ENCODE results near the gene LTBP2. TPM values are rescaled to one million over a fixed set of nuclear protein-coding genes. Genes with fewer than 3 reads are reported as not detected.

LTBP2 gene
- polyA plus RNA-seq, 1 donor from 2014 or later, result 0.33 TPM

- H2AFZ ChIP-seq (ENCODE audit: low read depth, low read length), result no peak overlapping the region
- H3K36me3 ChIP-seq (ENCODE audit: insufficient read depth, low read length), result no peaks in the 10 kb centered on the region
- no peak overlapping the region for H3K4me2 ChIP-seq (ENCODE audit: low read length)
- H3K27me3 ChIP-seq (ENCODE audit: insufficient read depth, low read depth, low read length), result no peaks in the 10 kb centered on the region
- H3K9me2 ChIP-seq (ENCODE audit: insufficient read depth, low read length), result no peaks in the 10 kb centered on the region
- H3F3A ChIP-seq (ENCODE audit: insufficient read depth, low read length, poor library complexity, severe bottlenecking), result no peaks in the 10 kb centered on the region
- H3K9ac ChIP-seq (ENCODE audit: low read length), result no peak overlapping the region
- no peaks in the 10 kb centered on the region for H3K9me3 ChIP-seq (ENCODE audit: low read length)
- TF ChIP-seq EZH2 (IDR thresholded peaks at IDR 0.05; ENCODE audit: borderline replicate concordance, insufficient read depth, low read length, poor library complexity, severe bottlenecking) (no peak), CTCF (IDR thresholded peaks at IDR 0.05; ENCODE audit: poor library complexity, severe bottlenecking) (no peak), EP300 (conservative IDR thresholded peaks at IDR 0.05; ENCODE audit: poor library complexity, severe bottlenecking) (no peak), SMC3 (conservative IDR thresholded peaks at IDR 0.05; ENCODE audit: poor library complexity) (no peak), POLR2AphosphoS5 (IDR thresholded peaks at IDR 0.05) (no peak)
- no peak overlapping the region for H3K27ac ChIP-seq (ENCODE audit: low read length)
- H3K79me2 ChIP-seq (replicated peaks; ENCODE audit: insufficient read depth, low read length), result no peaks in the 10 kb centered on the region
- H3K4me3 ChIP-seq (ENCODE audit: low read length), result no peak overlapping the region
- no peaks in the 10 kb centered on the region for H4K20me1 ChIP-seq (ENCODE audit: insufficient read depth)
Observed at GRCh38 chr14:74652541-74652940, 40.5 kb upstream of the LTBP2 start.

- H4K20me1 ChIP-seq (ENCODE audit: insufficient read depth), result no peaks in the 10 kb centered on the region
- H3K9ac ChIP-seq (ENCODE audit: low read length), result no peak overlapping the region
- no peaks in the 10 kb centered on the region for H3K9me2 ChIP-seq (ENCODE audit: insufficient read depth, low read length)
- H3K36me3 ChIP-seq (ENCODE audit: insufficient read depth, low read length), result no peaks in the 10 kb centered on the region
- no peak overlapping the region for H3K4me3 ChIP-seq (ENCODE audit: low read length)
- H3K79me2 ChIP-seq (replicated peaks; ENCODE audit: insufficient read depth, low read length), result no peaks in the 10 kb centered on the region
- TF ChIP-seq POLR2AphosphoS5 (IDR thresholded peaks at IDR 0.05) (no peak), CTCF (IDR thresholded peaks at IDR 0.05; ENCODE audit: poor library complexity, severe bottlenecking) (no peak), REST (IDR thresholded peaks at IDR 0.05; ENCODE audit: borderline replicate concordance) (no peak), TAF1 (IDR thresholded peaks at IDR 0.05; ENCODE audit: low read depth) (no peak), EP300 (conservative IDR thresholded peaks at IDR 0.05; ENCODE audit: poor library complexity, severe bottlenecking) (no peak), MXI1 (conservative IDR thresholded peaks at IDR 0.05; ENCODE audit: poor library complexity, severe bottlenecking) (no peak), EZH2 (IDR thresholded peaks at IDR 0.05; ENCODE audit: borderline replicate concordance, insufficient read depth, low read length, poor library complexity, severe bottlenecking) (no peak)
- H3K4me2 ChIP-seq (ENCODE audit: low read length), result no peak overlapping the region
- no peaks in the 10 kb centered on the region for H3K9me3 ChIP-seq (ENCODE audit: low read length)
- no peak overlapping the region for H2AFZ ChIP-seq (ENCODE audit: low read depth, low read length)
- no peak overlapping the region for H3K27ac ChIP-seq (ENCODE audit: low read length)
- no peaks in the 10 kb centered on the region for H3K27me3 ChIP-seq (ENCODE audit: insufficient read depth, low read depth, low read length)
- H3F3A ChIP-seq (ENCODE audit: insufficient read depth, low read length, poor library complexity, severe bottlenecking), result no peaks in the 10 kb centered on the region
Observed at GRCh38 chr14:74650927-74651686, 39.1 kb upstream of the LTBP2 start.

All from neural cell (in vitro differentiated cells).